MM.1S (cell line): Measurements from ENCODE around the gene ITPRIP.

Experiments
- CTCF ChIP-seq: fragments of 300-600 bp; sonication (generic); IDR thresholded peaks from 2 replicates; pipeline ENCODE4 v1.5.1; 2016; ENCODE audit warnings: antibody characterized with exemption, low read length, mixed read lengths
- EZH2 ChIP-seq: fragments of 300-600 bp; sonication (generic); optimal IDR thresholded peaks from 2 replicates; pipeline ENCODE3; 2017; ENCODE audit warnings: low read depth, mild to moderate bottlenecking, antibody characterized with exemption, low read length, mixed read lengths

GRCh38 chr10:104276192-104276591 lies 62.1 kb downstream of the ITPRIP start:
- TF ChIP-seq CTCF (no peak), EZH2 (no peak)
